Suppressor macrophage treated with lipopolysaccharide for 4 hours (primary cell): ENCODE data around the gene CLDN18.

Experiments used
- DNase-seq: peaks from one replicate; pipeline ENCODE4 v3.0.0-alpha.2; 2020

The CLDN18 gene

DNA sequence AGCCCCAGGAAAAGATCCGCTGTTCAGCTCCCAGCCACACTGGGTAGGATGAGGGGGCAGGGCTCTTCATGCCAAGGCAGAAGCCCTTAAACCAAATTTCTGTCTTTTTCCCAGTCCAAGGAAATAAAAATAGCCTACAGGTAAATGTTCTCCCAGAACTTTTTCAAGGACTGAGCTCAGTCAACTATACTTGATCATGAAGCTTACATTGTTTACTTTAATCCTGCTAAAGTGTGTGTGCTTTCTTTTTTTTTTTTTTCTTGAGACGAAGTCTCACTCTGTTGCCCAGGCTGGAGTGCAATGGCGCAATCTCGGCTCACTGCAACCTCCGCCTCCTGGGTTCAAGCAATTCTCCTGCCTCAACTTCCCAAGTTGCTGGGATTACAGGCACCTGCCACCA is 17.9 kb downstream of the CLDN18 start:
- DNase-seq, result no peak

DNA sequence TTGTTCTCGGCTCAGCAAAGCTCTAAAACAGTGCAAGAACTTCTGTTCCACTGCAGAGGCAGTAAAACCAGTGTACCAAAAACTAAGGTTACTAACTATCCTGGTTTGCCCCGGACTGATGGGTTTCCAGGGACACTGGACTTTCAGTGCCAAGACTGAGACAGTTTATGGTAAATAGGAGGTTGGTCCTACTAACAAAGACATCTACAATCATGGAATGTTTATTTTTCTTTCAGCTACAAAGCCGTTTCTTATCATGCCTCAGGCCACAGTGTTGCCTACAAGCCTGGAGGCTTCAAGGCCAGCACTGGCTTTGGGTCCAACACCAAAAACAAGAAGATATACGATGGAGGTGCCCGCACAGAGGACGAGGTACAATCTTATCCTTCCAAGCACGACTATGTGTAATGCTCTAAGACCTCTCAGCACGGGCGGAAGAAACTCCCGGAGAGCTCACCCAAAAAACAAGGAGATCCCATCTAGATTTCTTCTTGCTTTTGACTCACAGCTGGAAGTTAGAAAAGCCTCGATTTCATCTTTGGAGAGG is 20.8 kb downstream of the CLDN18 start:
- no peak for DNase-seq

DNA sequence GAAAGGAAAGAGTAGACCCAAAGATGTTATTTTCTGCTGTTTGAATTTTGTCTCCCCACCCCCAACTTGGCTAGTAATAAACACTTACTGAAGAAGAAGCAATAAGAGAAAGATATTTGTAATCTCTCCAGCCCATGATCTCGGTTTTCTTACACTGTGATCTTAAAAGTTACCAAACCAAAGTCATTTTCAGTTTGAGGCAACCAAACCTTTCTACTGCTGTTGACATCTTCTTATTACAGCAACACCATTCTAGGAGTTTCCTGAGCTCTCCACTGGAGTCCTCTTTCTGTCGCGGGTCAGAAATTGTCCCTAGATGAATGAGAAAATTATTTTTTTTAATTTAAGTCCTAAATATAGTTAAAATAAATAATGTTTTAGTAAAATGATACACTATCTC is 21.6 kb downstream of the CLDN18 start:
- no peak for DNase-seq

DNA sequence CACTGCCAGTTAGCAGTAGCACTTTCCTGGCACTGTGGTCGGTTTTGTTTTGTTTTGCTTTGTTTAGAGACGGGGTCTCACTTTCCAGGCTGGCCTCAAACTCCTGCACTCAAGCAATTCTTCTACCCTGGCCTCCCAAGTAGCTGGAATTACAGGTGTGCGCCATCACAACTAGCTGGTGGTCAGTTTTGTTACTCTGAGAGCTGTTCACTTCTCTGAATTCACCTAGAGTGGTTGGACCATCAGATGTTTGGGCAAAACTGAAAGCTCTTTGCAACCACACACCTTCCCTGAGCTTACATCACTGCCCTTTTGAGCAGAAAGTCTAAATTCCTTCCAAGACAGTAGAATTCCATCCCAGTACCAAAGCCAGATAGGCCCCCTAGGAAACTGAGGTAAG is 22.6 kb downstream of the CLDN18 start:
- no peak for DNase-seq

DNA sequence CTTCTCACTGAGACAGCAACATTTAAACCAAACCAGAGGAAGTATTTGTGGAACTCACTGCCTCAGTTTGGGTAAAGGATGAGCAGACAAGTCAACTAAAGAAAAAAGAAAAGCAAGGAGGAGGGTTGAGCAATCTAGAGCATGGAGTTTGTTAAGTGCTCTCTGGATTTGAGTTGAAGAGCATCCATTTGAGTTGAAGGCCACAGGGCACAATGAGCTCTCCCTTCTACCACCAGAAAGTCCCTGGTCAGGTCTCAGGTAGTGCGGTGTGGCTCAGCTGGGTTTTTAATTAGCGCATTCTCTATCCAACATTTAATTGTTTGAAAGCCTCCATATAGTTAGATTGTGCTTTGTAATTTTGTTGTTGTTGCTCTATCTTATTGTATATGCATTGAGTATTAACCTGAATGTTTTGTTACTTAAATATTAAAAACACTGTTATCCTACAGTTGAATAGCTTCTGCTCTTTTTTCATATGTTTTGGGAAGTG is 23.3 kb downstream of the CLDN18 start:
- no peak for DNase-seq

DNA sequence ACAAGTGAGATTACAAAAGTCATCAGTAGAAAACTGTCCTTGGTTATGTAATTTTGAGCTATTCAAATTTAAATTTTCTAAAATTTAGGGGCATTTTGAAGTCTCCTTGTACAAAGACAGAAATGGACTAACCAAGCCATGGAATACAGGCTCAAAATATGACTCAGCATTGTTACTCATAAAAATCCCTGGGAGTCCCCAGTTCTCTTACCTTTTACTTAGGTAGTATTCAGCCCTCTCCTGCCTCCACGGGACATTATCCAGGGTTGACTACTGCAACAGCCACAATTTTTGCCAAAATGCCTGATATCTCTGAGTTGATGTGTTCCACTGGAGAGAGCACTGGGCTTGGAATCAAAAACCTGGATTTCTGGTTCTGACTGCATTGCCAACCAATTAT is 25.0 kb downstream of the CLDN18 start:
- DNase-seq, result no peak

DNA sequence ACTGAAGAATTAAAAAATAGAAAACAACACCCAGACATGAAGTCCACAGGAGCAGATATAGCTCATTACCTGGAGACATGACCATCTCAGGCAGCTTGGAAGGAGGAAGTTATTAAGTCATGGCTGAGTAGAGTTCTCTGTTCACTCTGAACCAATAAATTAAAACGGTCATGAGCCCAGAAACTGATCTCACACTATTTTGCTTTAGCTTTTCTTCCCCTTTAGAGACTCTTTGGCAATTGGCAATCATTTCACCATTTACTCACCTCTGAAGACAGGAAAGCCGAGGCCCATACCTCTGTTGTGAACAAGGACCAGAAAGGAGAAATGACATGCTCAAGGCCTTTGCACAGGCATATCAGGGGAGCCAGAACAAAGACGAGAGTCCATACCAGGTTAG is 26.6 kb downstream of the CLDN18 start:
- DNase-seq, result no peak

DNA sequence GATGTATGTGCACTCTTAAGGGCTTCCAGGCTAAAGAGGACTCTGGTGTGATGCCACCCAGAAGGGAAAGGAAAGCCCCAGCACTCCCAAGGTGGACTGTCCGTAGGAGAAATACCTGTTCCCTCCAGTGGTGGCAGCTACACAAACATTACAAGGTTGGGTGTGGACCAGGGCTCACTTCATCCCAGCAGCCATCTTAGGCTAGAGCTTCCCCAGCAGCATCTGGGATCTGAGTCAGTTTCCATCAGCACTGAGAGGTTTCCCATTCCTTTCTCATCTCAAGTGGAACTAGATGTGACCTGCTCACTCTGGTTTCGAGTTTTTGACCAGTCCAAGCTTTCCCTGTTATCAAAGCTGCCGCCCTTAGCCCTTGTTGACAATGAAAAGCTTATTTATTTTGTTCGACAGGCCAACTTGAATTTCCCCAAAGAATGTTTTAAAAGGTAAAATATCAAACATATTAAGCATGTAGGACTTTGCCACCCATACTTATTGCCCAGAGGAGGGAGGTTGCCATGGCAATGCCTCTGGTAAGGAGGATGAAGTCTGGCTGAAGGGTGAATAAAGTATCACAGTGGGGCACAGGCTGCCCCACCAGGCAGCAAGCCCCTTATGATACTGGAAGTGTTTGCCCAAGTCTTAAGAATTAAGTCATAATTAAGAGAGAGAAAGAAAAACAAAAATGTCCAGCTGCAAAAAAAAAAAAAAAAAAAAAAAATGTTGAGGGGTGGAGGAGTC is 28.9 kb downstream of the CLDN18 start:
- DNase-seq, result no peak

DNA sequence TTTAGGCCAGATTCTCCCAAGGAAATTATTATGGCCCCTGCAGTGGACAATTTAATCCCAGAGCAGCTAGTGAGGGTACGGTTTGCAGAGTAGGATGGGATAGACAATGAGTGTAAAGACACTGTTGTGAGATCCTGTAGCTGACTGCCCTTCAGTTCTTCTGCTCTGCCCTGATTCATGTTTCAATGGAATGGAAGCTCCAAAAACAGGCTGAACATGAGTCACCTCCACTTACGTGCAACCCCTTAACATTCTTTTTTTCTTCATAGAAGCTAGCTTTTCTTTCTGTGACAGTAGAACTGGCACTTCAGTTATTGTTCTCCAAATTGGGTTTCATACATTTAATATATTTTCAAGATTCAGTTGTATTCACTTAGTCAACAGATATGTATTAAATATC is 32.1 kb downstream of the CLDN18 start:
- no peak for DNase-seq

DNA sequence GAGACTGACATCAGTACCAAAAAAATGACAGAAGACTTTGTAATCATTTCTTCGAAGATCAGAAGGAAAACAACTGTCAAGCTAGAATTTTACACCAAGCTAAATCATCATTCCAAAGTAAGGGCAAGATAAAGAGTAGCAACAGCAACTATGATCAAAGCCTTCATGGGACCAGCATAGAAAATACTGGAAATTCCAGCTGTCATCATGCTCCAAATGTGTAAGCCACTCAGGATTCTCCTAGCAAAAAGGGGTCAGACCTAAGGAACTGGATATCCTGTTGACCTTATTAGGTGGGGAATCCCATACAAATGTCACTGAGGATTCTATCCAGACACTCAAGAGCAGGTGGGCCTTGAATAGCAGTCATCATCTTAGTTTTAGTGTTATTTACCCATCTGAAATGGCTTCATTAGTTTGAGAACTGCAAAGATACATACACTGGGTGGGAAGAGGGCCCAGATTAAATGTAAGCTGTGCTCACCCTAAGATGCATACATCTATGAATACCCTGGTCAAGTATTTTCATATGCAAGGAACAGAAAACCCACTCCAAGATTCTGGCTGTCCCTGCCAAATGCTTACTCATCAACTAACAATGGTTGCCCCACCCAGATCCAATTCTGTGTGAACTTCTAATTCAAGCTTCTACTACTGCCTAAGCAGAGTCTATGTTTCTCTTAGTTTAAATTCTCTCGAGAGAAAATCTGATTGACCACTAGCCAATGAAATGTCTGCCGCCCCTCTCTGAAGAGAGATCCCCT is 33.5 kb downstream of the CLDN18 start:
- DNase-seq, result no peak

DNA sequence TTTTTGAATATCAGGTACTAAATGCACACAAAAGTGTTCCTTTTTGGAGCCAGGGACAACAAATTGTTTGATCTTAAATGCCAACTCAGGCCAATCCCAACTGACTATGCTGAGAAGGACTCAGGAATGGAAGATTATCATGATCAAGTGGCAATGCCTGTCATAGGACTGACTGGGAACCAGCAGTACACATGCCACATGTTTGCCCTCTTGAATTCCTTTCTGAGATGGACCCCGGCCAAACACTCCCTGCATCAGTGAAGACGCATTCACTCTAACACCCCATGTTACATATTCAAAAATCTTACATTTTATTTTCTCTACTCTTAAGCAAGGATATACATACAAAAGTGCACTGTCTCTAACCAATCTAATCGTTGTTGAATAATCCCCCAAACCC is 36.1 kb downstream of the CLDN18 start:
- no peak for DNase-seq

DNA sequence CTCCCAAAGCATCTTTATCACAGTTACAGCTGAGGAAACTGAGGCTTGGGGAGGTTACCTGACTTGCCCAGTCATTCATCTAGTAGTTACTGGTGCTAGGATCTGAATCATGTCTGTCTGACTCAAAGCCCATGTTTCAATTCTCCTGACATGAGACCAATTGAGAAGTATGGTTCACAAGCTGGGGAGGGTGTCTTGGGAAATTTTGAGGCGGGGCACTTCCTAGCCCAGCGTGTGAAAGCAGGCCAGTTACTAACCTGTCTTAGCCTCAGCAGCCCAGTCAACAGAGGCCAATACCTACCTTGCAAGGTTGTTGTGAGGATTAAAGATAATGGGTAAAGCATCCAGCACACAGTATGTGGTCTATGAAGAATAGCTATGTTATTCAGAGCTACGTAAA is 37.0 kb downstream of the CLDN18 start:
- DNase-seq, result peak; percentile 4

DNA sequence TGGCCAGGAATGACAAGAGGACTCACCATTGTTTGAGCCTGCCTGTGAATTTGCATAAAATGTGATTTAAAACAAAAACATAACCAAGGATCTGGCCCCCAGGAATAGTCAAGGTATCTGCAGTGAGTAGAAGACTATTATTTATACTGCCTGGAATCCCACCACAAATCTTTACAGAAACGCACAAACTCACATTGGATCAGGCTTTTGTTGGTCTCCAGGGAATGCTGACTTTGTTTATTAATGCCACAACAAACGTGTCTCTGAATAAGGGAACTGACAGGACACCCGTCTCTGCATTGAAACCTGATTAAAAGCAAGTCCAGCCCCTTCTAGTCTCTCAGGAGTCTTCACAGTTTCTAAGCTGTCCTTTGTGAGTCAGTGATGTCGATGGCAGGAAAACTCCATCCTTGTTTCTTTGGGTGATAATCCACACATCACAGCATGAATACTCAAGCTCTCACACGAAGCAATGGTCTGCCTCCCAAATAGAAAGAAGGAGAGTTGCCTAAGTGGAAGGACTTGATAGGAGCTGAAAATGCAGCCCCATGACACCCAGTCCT is 37.7 kb downstream of the CLDN18 start:
- no peak for DNase-seq

DNA sequence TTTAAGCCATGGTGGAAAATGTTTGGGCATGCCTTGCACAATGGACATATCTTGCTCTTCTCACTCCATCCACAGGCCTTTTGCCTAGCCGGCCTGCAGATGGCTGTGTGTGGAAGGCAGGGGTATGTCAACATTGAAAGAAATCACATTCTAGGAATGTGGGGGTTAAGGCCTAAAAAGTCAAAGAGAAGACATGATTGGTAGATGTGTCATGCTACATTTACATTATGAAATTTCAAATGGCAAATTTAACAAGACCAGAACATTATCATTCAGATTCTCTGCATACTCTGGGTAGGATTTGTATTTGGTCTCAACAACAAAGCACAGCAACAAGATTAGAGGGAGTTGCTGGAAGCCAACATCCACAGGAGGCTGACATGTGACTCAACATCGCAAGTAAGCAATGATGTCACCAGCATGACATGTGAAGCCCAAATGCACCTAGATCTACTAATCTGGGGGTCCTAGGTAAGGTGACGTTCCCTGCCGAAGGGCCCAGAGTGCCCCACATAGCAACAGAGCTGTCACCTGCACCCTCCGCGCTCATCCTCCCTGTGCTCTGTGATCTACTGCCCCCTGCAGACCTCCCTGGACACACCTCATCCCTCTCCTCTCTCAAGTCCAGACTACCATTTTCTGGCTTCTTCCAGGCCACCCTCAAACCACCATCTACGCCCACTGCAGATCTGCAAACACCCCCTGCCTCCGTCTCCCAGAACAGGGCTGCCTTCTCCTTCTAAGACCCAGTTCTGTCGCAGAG is 39.4 kb downstream of the CLDN18 start:
- DNase-seq, result no peak

DNA sequence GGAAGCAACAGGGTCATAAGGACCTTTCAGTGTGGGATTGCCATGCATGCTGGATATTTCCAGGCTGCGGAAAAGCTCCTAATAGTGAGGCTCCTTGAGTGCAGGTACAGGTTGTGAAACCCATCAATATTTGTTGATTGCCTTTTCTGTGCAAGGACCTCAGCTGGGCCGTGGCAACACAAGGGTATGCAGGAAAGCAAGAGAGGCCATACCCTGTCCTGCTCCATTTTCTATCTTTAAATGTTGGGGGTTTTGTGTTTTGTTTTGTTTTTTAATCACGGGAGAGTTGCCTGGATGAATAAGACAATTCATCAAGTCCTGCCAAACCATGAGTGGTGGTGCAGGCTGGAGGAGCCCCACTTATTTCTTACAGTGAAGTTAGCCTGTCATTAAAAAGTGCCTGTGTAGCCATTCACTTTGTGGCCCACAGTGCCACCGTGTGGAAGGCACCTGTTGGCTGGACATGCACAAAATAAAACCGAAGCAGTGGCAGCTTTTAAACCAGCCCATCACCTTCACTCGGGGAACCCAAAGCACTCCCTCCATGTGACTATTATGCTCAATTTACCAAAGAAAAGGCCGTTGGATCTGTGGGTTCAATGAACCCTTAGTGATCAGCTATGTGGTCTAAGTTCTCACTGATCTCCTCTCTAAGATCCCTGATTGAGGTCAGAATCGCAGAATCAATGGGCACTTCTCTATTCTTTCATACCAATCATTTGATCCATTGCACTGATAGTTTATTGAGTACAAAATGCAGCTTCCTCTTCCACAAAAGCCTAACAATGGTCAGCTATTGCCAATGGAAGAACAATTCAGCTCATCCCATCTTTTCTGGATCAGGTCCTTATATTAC is 42.2 kb downstream of the CLDN18 start:
- DNase-seq, result peak; percentile 30

DNA sequence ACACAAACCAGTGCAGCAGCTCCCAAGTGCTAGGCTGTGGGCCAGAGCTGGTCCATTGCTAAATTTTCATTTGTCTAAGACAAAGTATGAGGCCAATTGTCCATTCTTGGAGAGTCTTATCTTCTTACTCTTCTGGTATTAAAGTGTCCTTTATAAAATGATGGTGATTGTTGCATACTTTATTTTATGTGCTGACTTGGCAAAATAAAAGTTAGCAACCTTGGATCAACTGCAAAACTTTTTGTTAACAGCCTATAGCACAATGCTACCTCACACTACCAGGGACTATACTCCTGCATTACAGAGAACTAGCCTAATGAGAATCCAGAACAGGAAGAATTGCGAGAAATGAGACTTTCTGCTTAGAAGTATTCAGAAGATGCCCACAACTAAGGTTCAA is 44.1 kb downstream of the CLDN18 start:
- no peak for DNase-seq

DNA sequence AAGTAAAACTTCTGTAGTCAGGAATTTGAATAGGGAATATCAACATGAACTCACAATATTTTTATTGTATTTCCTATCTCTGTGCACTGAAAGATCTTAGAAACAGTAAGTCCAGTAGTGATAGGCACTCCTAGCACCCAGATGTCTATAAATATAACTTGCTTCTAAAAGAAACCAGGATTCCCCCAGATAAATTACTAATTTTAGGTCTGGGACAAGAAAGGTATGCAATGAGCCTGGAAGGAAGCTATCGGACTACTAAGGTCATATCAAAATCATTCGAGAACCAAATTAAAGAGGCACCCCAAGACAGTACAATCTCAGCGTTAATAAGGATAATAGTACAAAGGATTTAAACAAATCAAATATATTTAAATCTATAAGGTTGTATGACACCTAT is 47.4 kb downstream of the CLDN18 start:
- no peak for DNase-seq

DNA sequence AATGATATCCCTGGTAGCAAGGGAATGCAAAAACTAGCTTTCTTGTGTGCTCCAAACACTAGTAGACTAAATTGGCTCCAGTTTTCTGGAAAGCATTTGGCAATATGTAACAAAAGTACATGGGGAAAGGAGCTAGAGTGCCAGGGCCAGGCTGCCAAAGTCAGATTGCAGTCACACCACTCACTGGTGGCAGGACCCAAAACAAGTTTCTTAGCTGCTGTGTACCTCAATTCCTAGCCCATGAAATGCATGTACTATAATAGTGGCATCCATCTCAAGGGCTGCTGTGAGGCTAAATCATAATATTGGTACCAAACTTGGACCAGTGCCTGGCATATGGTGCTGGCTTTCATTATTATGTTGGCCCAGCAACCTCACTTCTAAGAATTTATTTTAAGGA is 49.3 kb downstream of the CLDN18 start:
- no peak for DNase-seq

DNA sequence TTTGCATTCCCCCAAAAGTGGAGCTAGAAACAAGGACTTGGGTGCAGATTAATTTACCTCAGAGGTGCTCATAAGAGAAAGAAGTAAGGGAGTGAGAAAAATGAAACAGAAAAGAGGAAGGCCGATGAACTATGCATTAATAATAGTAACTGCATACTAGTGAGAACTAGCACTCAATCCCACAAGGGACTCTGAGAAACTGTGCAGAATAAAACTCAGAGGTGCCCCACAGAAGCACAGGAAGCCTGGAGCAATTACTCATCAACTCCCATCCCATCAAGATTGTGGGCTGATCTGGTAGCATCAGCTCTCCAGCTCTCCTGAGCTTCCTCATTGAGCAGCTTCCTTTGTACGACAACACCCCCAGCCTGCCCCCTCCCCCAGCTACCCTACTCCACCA is 50.8 kb downstream of the CLDN18 start:
- DNase-seq, result no peak

DNA sequence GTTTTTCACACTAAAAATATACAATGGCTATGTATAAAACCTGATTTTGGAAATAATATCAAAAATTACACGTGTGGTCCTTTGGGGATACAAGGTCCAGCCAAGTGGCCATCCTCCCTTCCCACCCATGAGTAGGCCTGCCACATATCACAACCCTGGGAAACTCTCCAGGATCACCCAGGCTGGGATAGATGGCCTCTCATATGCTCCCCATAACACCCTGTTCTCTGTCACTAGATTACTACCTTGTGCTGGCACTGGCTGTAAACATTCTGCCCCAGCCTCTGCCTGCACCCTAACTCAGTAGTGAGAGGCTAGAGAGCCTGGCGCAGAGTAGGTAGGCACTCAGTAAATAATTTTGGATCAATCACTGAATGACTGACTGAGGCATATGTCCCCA is 52.1 kb downstream of the CLDN18 start:
- DNase-seq, result no peak

DNA sequence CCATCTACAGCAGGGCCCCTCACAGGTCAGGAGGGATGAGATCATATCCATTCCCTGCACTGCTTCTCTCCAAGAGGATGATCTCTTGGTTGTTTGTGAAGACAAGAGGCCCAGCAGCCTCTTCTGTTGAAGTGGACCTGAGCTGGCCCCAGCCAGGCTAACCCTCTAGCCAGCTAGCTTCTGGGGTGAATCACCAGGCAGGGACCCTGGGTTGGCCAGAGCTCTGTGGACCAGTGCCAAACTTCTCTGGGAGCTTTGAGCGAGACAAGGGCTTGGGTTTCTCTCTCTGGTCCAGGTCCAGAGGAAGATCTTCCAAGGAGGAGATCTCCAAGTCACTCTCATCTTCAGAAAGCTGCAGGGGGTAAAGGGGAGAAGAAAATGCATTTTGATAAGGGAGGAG is 52.7 kb downstream of the CLDN18 start:
- no peak for DNase-seq

DNA sequence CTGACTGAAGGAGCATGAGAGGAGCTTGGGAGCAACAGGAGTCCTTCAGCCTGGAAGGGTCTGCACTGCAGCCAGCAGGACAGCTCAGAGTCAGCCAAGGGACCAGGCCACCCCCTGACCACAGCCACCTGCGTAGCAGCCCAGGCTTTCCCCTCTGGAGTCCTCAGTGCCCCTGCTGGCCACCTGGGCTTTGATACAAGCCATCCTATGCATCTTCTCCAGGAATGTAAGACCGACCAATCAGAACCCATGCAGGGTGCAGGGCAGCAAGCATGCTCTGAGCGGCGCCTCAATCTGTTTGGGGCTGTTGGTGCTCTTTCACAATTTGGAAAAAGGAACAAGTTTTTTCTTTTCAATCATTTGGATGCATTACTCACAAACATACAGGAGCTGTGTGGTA is 53.5 kb downstream of the CLDN18 start:
- DNase-seq, result no peak
